HG03457 (cell line): ENCODE data around the gene DNASE1L3.

ENCODE experiments used
- ATAC-seq: cut with Tn5 transposase; IDR thresholded peaks from one replicate; pipeline ENCODE4 v1.9.1; 2021; ENCODE audit warnings: moderate number of reproducible peaks; ENCODE audit not compliant: unreplicated experiment

Gene DNASE1L3

GRCh38 chr3:58164199-58164879 is 46.4 kb downstream of the DNASE1L3 start:
- ATAC-seq: no peak

GRCh38 chr3:58163234-58163633 is 47.5 kb downstream of the DNASE1L3 start:
- ATAC-seq: no peak

GRCh38 chr3:58161435-58162398 is 49.1 kb downstream of the DNASE1L3 start:
- no peak for ATAC-seq

- ATAC-seq: no peak
Observed at GRCh38 chr3:58160399-58160798, 50.4 kb downstream of the DNASE1L3 start.

GRCh38 chr3:58158442-58159153 is 52.2 kb downstream of the DNASE1L3 start:
- no peak for ATAC-seq

GRCh38 chr3:58157700-58158099 is 53.1 kb downstream of the DNASE1L3 start:
- ATAC-seq: no peak

GRCh38 chr3:58155838-58156237 is 54.9 kb downstream of the DNASE1L3 start:
- no peak for ATAC-seq

- no peak for ATAC-seq
Observed at GRCh38 chr3:58154626-58155449, 55.9 kb downstream of the DNASE1L3 start.

GRCh38 chr3:58153371-58153770 is 57.4 kb downstream of the DNASE1L3 start:
- no peak for ATAC-seq

GRCh38 chr3:58152225-58153015 is 58.4 kb downstream of the DNASE1L3 start:
- ATAC-seq: no peak

- ATAC-seq: no peak
Observed at GRCh38 chr3:58151637-58152036, 59.1 kb downstream of the DNASE1L3 start.

GRCh38 chr3:58150810-58151199 is 60.0 kb downstream of the DNASE1L3 start:
- ATAC-seq: no peak

- ATAC-seq: no peak
Observed at GRCh38 chr3:58150130-58150809, 60.5 kb downstream of the DNASE1L3 start.

GRCh38 chr3:58148049-58148448 is 62.7 kb downstream of the DNASE1L3 start:
- no peak for ATAC-seq

GRCh38 chr3:58144478-58145325 is 66.1 kb downstream of the DNASE1L3 start:
- ATAC-seq: no peak

- no peak for ATAC-seq
Observed at GRCh38 chr3:58143417-58144055, 67.2 kb downstream of the DNASE1L3 start.
